ENCODE data around the gene PSMG2. TPM values are rescaled to one million over a fixed set of nuclear protein-coding genes. Genes with fewer than 3 reads are reported as not detected.

Gene PSMG2
- total and polyA plus RNA-seq, 2 of the 4 experiments (the other 2 are of a cell fraction): 34.4 to 59.5 TPM

- Histone ChIP-seq H3K36me3 (ENCODE audit: control insufficient read depth, insufficient read depth, low read length) (no peaks in the 10 kb centered on the region), H3K56ac (ENCODE audit: extremely low read depth, insufficient read depth, low read length) (no peak overlapping the region), H2BK120ac (ENCODE audit: low read depth, low read length) (no peak overlapping the region), H4K20me1 (ENCODE audit: insufficient read depth, low read length) (no peaks in the 10 kb centered on the region), H3K79me1 (ENCODE audit: low read depth in 1 of 2, low read length in 2 of 2) (no peaks in the 10 kb centered on the region), H2AK5ac (ENCODE audit: low read depth, low read length) (no peak overlapping the region), H3K27me3 (ENCODE audit: control insufficient read depth, insufficient read depth, low read length) (no peaks in the 10 kb centered on the region), H2BK15ac (ENCODE audit: low read depth, low read length) (no peak overlapping the region), H4K8ac (ENCODE audit: low read depth in 2 of 2, low read length in 2 of 2) (no peak overlapping the region), H2AFZ (replicated peaks; ENCODE audit: low read length, poor library complexity) (no peak overlapping the region), H3K4me3 (ENCODE audit: insufficient read depth, low read depth, low read length) (no peak overlapping the region), H3K9me1 (ENCODE audit: insufficient read depth, low read length) (no peaks in the 10 kb centered on the region), H3K9ac (ENCODE audit: low read depth, low read length) (no peak overlapping the region), H4K5ac (ENCODE audit: low read depth, low read length) (no peak overlapping the region), H4K91ac (ENCODE audit: insufficient read depth, low read depth, low read length) (no peak overlapping the region), H3K14ac (replicated peaks; ENCODE audit: low read depth, low read length) (no peak overlapping the region), H3K4me1 (ENCODE audit: control insufficient read depth, insufficient read depth, low read length) (peaks cover 3% of the 10 kb centered on the region; the same call in 1 of the 2 replicates), H2AK9ac (replicated peaks; ENCODE audit: low read depth, low read length, poor library complexity) (no peak overlapping the region), H3K23ac (ENCODE audit: low read depth, low read length) (no peak overlapping the region), H2BK20ac (ENCODE audit: low read depth, low read length) (no peak overlapping the region), H2BK5ac (ENCODE audit: low read depth, low read length, poor library complexity, severe bottlenecking) (no peak overlapping the region), H3K18ac (ENCODE audit: low read depth, low read length) (no peak overlapping the region), H3K27ac (ENCODE audit: insufficient read depth, low read length) (no peak overlapping the region), H3K4ac (ENCODE audit: low read depth, low read length) (no peak overlapping the region), H3K9me3 (ENCODE audit: control insufficient read depth, insufficient read depth, low read length) (no peaks in the 10 kb centered on the region), H3K4me2 (ENCODE audit: low read depth, low read length) (no peak overlapping the region)
- ATAC-seq (ENCODE audit: low read depth) (no peak), DNase-seq (no peak)
- 93% methylated on average over 7 of the region's 19 CpGs; no CpG with 5 or more reads in 1 of the 2 experiments for WGBS, 2 experiments (ENCODE audit: extremely low coverage in 2 of 2, insufficient read length in 1 of 2)
- BruUV-seq (replicated peaks): no TSS peak
- dilution Hi-C loops (cut with HindIII; ENCODE audit: low sequenced_read_pairs, unreplicated experiment): no loop called here
- no peak for TF ChIP-seq CTCF (conservative IDR thresholded peaks at IDR 0.05; ENCODE audit: low read depth, low read length)
- TF ChIP-seq CEBPB (IDR thresholded peaks at IDR 0.05; ENCODE audit: low read depth, low read length): no peak
- no peak for TF ChIP-seq RFX5 (IDR thresholded peaks at IDR 0.05; ENCODE audit: low read depth, low read length)
- TF ChIP-seq POLR2A (IDR thresholded peaks at IDR 0.05; ENCODE audit: low read depth, low read length): no peak
- TF ChIP-seq USF2 (IDR thresholded peaks at IDR 0.05; ENCODE audit: low read depth, low read length): no peak
- no peak for TF ChIP-seq SMC3 (IDR thresholded peaks at IDR 0.05; ENCODE audit: low read depth, low read length)
- no peak for TF ChIP-seq BHLHE40 (IDR thresholded peaks at IDR 0.05; ENCODE audit: low read depth, low read length)
- no peak for TF ChIP-seq RAD21 (IDR thresholded peaks at IDR 0.05; ENCODE audit: low read length)
- no peak for TF ChIP-seq CHD1 (IDR thresholded peaks at IDR 0.05; ENCODE audit: low read depth, low read length)
- no peak for TF ChIP-seq MXI1 (IDR thresholded peaks at IDR 0.05; ENCODE audit: borderline replicate concordance, low read depth, low read length)
- no peak for TF ChIP-seq MAZ (IDR thresholded peaks at IDR 0.05; ENCODE audit: borderline replicate concordance, low read depth, low read length)
- TF ChIP-seq NFE2L2 (IDR thresholded peaks at IDR 0.05; ENCODE audit: low read depth, low read length): no peak
- TF ChIP-seq RCOR1 (IDR thresholded peaks at IDR 0.05; ENCODE audit: insufficient replicate concordance, low read length): no peak
- TF ChIP-seq ELK1 (IDR thresholded peaks at IDR 0.05; ENCODE audit: borderline replicate concordance, low read depth, low read length): no peak
- no peak for TF ChIP-seq FOS (IDR thresholded peaks at IDR 0.05; ENCODE audit: low read depth, low read length)
- no peak for TF ChIP-seq MAFK (IDR thresholded peaks at IDR 0.05; ENCODE audit: low read depth, low read length)
- ChIA-PET POLR2A (ENCODE audit: unreplicated experiment) (no interaction called here), CTCF (interaction anchor here (1.7 to 2.3 kb wide), 2 partner anchors 10 to 197 kb away, joined by 6 to 7 read pairs; no protein-coding TSS in a partner anchor)
- in situ Hi-C loops (cut with MboI; ENCODE audit: low sequenced_read_pairs): loop anchor here (25.0 kb wide), 1 partner anchor 425 kb away; no protein-coding TSS in a partner anchor
- intact Hi-C loops (cut with micrococcal nuclease): no loop called here
Observed at GRCh38 chr18:12737243-12737902, 34.5 kb downstream of the PSMG2 start.

Data from IMR-90 (cell line).